SJSA1 (cell line): ENCODE measurements around the gene GRID2IP. TPM values are rescaled to one million over a fixed set of nuclear protein-coding genes. Genes with fewer than 3 reads are reported as not detected.
"Not testable (repeated sequence)": the region's sequence is repeated elsewhere in the genome, so short reads cannot be mapped to it uniquely, and the experiment has no call there.

Experiments
- DNase-seq, 2 experiments: peaks; one replicate each; pipeline ENCODE4 v3.0.0-alpha.2; 2015 to 2020; ENCODE audit warnings: low spot score in 2 of 2, low read depth in 1 of 2
- H3K27ac ChIP-seq: fragments of 250-450 bp; sonication (Bioruptor Pico); 2 replicates; pipeline ENCODE4 v1.5.1; 2020; ENCODE audit warnings: mild to moderate bottlenecking, moderate library complexity
- H3K27me3 ChIP-seq: fragments of 250-450 bp; sonication (Bioruptor Pico); replicated peaks from 2 replicates; pipeline ENCODE4 v1.5.1; 2020; ENCODE audit warnings: mild to moderate bottlenecking, moderate library complexity
- H3K36me3 ChIP-seq: fragments of 250-450 bp; sonication (Bioruptor Pico); 2 replicates; pipeline ENCODE4 v1.5.1; 2020; ENCODE audit warnings: mild to moderate bottlenecking
- H3K4me1 ChIP-seq: fragments of 250-450 bp; sonication (Bioruptor Pico); replicated peaks from 2 replicates; pipeline ENCODE4 v1.6.1; 2021; ENCODE audit warnings: mild to moderate bottlenecking
- H3K4me3 ChIP-seq: fragments of 250-450 bp; sonication (Bioruptor Pico); 2 replicates; pipeline ENCODE4 v1.5.1; 2020; ENCODE audit warnings: mild to moderate bottlenecking
- H3K9me3 ChIP-seq: fragments of 250-450 bp; sonication (Bioruptor Pico); replicated peaks from 2 replicates; pipeline ENCODE4 v1.5.1; 2020; ENCODE audit warnings: mild to moderate bottlenecking
- total RNA-seq: library from RNA; depleted of rRNA; stranded (reverse); fragments of >200 nt; shearing (Covaris generic); gene quantifications from 2 replicates; pipeline ENCODE4 v1.2.3, GENCODE V29; 2014

The GRID2IP gene
- total RNA-seq, 1 experiment from 2014 or later = not detected

DNA sequence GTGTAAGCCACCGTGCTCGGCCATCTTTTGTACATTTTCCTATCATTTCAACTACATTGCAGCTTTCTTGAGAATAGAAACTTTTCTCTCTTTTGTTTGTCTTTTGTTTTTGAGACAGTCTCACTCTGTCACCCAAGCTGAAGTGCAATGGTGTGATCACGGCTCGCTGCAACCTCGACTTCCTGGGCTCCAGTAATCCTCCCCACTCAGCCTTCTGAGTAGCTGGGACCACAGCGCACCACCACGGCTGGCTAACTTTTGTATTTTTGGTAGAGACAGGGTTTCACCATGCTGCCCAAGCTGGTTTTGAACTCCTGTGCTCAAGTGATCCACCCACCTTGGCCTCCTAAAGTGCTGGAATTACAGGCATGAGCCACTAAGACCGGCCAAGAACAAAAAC, 72.2 kb downstream of the GRID2IP start:
- DNase-seq = no peak
- no peak overlapping the region for H3K4me3 ChIP-seq
- H3K4me1 ChIP-seq = peaks cover 22% of the 10 kb centered on the region
- peaks cover 84% of the 10 kb centered on the region for H3K36me3 ChIP-seq
- no peaks in the 10 kb centered on the region for H3K9me3 ChIP-seq
- no peak overlapping the region for H3K27ac ChIP-seq
- H3K27me3 ChIP-seq = no peaks in the 10 kb centered on the region

DNA sequence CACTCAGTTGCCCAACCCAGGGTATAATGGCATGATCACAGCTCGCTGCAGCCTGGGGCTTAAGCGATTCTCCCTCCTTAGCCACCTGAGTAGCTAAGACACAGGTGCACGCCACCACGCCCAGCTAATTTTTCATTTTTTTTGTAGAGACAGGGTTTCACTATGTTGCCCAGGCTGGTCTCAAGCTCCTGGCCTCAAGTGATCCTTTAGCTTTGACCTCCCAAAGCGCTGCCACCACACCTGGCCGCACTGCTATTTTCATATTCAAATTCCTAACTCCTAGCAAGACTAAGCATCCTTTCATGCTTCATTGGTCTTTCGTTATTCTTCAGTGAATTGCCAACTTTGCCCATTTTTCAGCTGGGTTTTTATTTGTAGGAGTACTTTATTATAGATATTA, 73.1 kb downstream of the GRID2IP start:
- Histone ChIP-seq H3K9me3 (no peaks in the 10 kb centered on the region), H3K27me3 (no peaks in the 10 kb centered on the region), H3K4me3 (no peak overlapping the region), H3K36me3 (peaks cover 85% of the 10 kb centered on the region), H3K4me1 (peaks cover 19% of the 10 kb centered on the region), H3K27ac (no peak overlapping the region)
- DNase-seq = no peak

DNA sequence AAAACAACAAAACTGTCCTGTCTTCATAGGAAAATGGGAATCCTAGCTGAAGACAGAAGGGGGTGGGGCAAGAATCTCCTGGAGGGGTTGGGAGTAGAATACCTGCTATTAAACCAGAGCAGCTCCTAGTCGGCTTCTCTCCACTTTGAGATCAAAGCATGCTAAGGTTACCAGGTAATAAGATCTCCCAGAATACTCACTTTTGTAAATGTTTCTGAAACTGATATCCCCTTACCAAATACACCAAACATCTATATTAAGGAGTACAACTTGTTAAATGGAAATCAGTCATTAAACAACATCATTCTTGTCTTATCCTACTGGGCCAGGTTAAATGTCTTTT, 74.0 kb downstream of the GRID2IP start:
- no peak overlapping the region for H3K27ac ChIP-seq
- no peak for DNase-seq
- H3K9me3 ChIP-seq = no peaks in the 10 kb centered on the region
- H3K4me1 ChIP-seq = peaks cover 18% of the 10 kb centered on the region
- H3K4me3 ChIP-seq = no peak overlapping the region
- peaks cover 86% of the 10 kb centered on the region for H3K36me3 ChIP-seq
- no peaks in the 10 kb centered on the region for H3K27me3 ChIP-seq

DNA sequence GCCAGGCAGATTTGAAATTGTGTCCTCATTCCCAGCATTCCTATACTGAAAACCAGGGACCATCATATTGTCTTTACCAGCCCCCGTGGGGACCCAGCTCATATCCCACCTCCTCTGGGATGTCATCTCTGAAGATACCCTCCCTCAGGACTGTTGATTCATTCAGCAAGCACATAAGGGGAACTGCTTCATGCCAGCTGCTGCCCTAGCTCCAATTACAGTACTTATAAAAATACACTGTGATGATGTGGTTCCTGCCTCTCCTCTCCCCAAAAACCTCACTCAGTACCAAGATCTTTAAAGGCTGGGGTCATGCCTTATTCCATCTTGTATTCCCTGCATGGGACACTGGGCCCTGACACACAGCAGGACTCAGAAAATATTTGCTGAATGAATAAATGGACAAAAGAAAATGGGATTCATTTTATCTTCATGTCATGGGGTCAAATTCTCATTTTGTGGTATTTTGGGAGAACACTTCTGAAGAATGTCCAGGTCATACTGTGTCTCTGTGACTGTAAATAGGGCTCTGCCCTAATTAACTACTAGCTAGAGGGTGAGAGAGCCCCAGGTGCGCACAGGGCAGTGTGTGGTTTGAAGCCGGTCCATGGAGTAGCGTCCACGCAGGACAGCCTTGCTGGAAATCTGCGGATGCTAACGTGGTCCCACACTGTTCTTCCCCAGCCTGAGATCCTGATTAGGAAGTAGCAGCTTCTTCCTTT, 74.5 kb downstream of the GRID2IP start:
- Histone ChIP-seq H3K27ac (no peak overlapping the region), H3K36me3 (peaks cover 86% of the 10 kb centered on the region), H3K4me3 (no peak overlapping the region), H3K27me3 (no peaks in the 10 kb centered on the region), H3K4me1 (peaks cover 15% of the 10 kb centered on the region), H3K9me3 (no peaks in the 10 kb centered on the region)
- no peak for DNase-seq

DNA sequence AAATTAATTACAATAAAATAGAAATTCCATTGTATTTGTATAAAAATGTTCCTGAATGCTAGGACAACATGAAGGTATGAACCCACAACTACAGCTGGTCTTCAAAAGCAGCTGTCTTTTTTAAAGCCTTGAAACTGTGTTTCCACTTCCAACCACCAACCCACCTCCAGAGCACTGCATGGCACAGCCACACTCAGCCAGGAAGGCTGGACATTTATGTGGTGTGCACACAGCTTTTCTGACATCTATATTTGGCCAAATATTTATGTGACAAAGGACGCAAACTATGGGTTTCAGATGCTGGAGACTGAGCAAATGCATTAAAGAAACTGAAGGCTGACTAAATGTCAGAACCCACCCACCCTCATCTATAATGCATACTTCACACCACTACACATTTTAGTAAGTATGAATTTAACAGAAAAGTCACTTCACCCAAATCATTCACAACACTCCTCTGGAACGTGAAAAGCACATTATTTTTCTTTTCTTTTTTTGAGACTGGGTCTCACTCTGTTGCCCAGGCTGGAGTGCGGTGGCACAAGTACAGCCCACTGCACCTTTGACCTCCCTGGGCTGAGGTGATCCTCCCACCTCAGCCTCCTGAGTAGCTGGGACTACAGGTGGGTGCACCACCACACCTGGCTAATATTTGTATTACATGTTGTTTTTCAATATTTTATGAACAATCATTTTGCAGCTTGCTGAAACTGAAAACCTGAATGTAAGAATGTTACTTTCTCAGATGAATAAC, 75.7 kb downstream of the GRID2IP start:
- Histone ChIP-seq H3K36me3 (peaks cover 84% of the 10 kb centered on the region), H3K27ac (no peak overlapping the region), H3K27me3 (no peaks in the 10 kb centered on the region), H3K4me3 (no peak overlapping the region), H3K9me3 (no peaks in the 10 kb centered on the region), H3K4me1 (peaks cover 11% of the 10 kb centered on the region)
- DNase-seq = no peak

DNA sequence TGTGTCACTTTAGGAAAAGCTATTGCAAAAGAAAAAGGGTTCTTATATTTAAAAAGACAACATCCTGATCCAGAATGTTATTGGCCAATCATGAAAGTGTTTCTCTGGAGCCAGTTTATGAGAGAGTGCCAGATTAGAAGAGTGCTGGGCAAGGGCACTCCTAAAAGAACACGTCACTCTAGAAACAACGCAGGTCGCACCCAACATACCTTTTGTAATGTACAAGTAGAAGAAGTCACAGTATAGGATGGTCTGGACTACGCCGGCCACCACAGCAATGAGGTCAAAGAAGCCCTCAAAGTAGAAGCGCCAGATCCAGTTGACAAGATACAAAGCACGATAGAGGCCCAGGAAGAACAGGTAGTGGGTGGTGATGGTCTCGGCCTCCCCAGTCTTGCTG, 85.4 kb downstream of the GRID2IP start:
- peaks cover 96% of the 10 kb centered on the region for H3K36me3 ChIP-seq

DNA sequence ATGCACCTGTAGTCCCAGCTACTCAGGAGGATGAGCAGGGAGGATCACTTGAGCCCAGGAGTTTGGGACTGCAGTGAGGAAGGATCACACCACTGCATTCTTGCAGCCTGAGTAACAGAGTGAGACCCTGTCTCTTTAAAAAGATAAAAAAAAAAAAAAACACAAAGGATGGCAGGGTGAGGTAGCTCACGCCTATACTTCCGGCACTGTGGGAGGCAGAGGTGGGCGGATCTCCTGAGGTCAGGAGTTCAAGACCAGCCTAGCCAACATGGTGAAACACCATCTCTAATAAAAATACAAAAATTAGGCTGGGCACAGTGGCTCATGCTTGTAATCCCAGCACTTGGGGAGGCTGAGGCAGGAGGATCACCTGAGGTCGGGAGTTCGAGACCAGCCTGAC, 87.7 kb downstream of the GRID2IP start:
- H3K4me1 ChIP-seq = peaks cover 27% of the 10 kb centered on the region
- H3K9me3 ChIP-seq, H3K27ac ChIP-seq, H3K4me3 ChIP-seq, H3K27me3 ChIP-seq: not testable (repeated sequence)
- DNase-seq = peak in 1 of 2 experiments; percentile 26
- H3K36me3 ChIP-seq = peaks cover 81% of the 10 kb centered on the region

More for the DNA sequence above, 85.4 kb downstream of the GRID2IP start:
- no peak overlapping the region for H3K27ac ChIP-seq
- DNase-seq = no peak
- H3K4me3 ChIP-seq = no peak overlapping the region
- H3K27me3 ChIP-seq = no peaks in the 10 kb centered on the region
- H3K4me1 ChIP-seq = peaks cover 27% of the 10 kb centered on the region
- no peaks in the 10 kb centered on the region for H3K9me3 ChIP-seq

GRCh38 chr7:6461946-6462550, 89.2 kb downstream of the GRID2IP start:
- no peak overlapping the region for H3K4me3 ChIP-seq
- H3K27ac ChIP-seq = no peak overlapping the region
- DNase-seq = peak in 1 of 2 experiments; percentile 24
- H3K27me3 ChIP-seq = no peaks in the 10 kb centered on the region
- peaks cover 27% of the 10 kb centered on the region for H3K4me1 ChIP-seq
- peaks cover 65% of the 10 kb centered on the region for H3K36me3 ChIP-seq
- no peaks in the 10 kb centered on the region for H3K9me3 ChIP-seq

DNA sequence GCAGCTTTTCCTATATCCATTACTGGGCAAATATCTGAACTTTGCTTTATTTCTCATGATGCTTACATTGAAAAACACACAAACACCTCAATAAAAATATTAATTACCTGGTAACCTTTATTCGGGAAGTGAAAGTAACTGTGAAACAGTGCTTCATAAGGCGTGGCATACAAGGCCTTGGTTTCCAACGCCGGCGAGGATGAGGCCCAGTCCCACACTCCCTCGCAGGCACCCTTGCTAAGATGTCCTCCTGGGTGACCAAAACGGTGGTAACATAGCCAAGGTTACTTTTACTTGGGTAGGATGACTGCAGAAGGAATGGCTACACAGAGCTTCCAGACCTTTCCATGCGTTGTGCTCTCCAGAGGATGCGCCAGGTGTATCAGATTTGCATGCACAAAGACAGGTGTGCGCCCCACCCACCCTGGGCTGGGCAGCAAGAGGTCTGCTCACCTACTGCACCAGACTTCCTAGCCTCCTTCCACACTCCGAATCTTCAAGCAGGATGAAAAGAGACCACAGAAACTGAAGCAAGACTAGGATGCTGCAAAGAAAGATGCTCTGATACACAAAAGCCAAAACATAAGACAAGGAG, 90.2 kb downstream of the GRID2IP start:
- peaks cover 27% of the 10 kb centered on the region for H3K4me1 ChIP-seq
- H3K9me3 ChIP-seq = no peaks in the 10 kb centered on the region
- peaks cover 56% of the 10 kb centered on the region for H3K36me3 ChIP-seq
- H3K27me3 ChIP-seq = no peaks in the 10 kb centered on the region
- no peak for DNase-seq
- no peak overlapping the region for H3K4me3 ChIP-seq
- H3K27ac ChIP-seq = no peak overlapping the region

DNA sequence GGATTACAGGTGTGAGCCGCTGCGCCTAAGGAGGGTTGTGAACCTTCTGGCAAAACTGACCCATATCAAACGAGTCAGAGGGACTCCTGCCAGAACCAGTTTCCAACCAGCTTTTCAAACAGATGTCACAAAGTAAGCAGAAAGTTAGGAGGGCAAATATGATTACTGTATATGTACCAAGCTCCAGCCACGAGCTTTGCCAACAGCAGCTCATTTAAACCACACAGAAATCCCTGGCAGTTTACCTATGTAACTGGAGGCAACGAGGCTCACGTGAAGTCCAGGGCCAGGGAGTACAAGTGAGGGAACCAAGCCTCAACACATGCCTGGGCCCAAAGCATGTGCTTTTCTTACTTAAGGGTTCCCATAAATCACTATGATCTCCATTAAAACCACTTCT, 91.0 kb downstream of the GRID2IP start:
- peaks cover 27% of the 10 kb centered on the region for H3K4me1 ChIP-seq
- H3K27ac ChIP-seq = no peak overlapping the region
- H3K9me3 ChIP-seq = no peaks in the 10 kb centered on the region
- no peak overlapping the region for H3K4me3 ChIP-seq
- DNase-seq = no peak
- no peaks in the 10 kb centered on the region for H3K27me3 ChIP-seq
- H3K36me3 ChIP-seq = peaks cover 48% of the 10 kb centered on the region

DNA sequence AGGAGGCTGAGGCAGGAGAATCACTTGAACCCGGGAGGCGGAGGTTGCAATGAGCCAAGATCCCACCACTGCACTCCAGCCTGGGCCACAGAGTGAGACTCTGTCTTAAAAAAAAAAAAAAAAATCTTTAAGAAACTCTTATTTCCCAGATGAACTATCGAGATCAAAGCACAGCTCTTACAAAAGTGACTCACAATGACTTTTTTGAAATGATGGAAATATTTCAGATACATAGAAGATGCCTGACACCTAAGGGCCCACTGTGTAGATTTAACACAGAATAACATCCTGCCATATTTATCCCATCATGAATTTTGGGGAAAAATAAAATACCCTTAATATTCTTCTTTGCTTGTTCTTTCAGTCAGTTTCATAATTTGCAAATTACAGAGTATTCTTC, 92.6 kb downstream of the GRID2IP start:
- DNase-seq, H3K27me3 ChIP-seq, H3K27ac ChIP-seq, H3K9me3 ChIP-seq, H3K4me3 ChIP-seq: not testable (repeated sequence)
- Histone ChIP-seq H3K4me1 (peaks cover 34% of the 10 kb centered on the region), H3K36me3 (peaks cover 35% of the 10 kb centered on the region)

DNA sequence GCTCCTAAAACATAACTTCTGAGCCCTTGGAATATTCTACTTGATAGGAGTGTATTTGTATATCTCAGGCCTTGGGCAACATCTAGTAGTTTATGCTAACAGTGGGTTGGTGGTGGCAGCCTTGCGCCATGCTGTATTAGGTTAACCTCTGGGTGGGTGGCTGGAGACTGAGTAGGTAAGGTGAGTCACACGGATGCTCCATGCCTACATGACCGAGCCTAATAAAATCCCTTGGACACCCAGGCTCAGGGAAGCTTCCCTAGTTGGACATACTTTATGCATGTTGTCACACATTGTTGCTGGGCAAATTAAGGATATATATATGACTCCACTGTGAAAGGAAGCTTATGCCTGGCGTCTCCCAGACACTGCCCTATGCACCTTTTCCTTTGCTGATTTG, 97.5 kb downstream of the GRID2IP start:
- H3K9me3 ChIP-seq = no peaks in the 10 kb centered on the region
- no peaks in the 10 kb centered on the region for H3K27me3 ChIP-seq
- peak; percentile 71 to 87 for DNase-seq
- no peak overlapping the region for H3K4me3 ChIP-seq
- H3K36me3 ChIP-seq = no peaks in the 10 kb centered on the region
- H3K4me1 ChIP-seq = peaks cover 28% of the 10 kb centered on the region
- peak overlapping the region; percentile 71 for H3K27ac ChIP-seq

DNA sequence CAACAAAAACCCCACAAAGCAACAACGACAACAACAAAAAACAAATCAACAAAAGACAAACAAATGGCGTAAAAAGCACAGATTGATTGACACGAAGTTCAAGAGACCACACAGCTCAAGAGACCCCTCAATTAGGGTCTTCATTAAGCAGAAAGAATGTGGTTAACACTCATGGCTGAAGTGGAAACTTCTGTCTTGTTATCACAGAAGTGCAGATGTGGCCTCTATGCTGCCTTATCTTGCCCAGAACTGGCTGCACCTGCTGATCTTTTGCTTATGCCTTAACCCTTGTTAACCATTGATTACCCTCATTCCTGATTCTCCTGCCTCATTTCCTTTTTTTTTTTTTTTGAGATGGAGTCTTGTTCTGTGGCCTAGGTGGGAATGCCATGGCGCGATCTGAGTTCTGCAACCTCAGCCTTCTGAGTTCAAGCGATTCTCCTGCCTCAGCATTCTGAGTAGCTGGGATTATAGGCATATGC, 100.0 kb downstream of the GRID2IP start:
- no peak overlapping the region for H3K4me3 ChIP-seq
- H3K4me1 ChIP-seq = peaks cover 37% of the 10 kb centered on the region
- DNase-seq = no peak

GRCh38 chr7:6450591-6450990, 100.7 kb downstream of the GRID2IP start:
- not testable (repeated sequence) for DNase-seq, H3K9me3 ChIP-seq, H3K4me3 ChIP-seq, H3K36me3 ChIP-seq, H3K27ac ChIP-seq, H3K27me3 ChIP-seq
- H3K4me1 ChIP-seq = peaks cover 39% of the 10 kb centered on the region

More for the DNA sequence above, 100.0 kb downstream of the GRID2IP start:
- Histone ChIP-seq H3K9me3 (no peaks in the 10 kb centered on the region), H3K36me3 (peaks cover 6% of the 10 kb centered on the region; the same call in 1 of the 2 replicates), H3K27ac (no peak overlapping the region), H3K27me3 (no peaks in the 10 kb centered on the region)
